WTC11 (cell line): Measurements from ENCODE around the gene CCDC12.

Source experiments
- JUN ChIP-seq: sonication (generic); formaldehyde crosslinking; IDR thresholded peaks from 2 replicates; pipeline ENCODE4 v1.8.0; 2023; ENCODE audit warnings: mild to moderate bottlenecking, missing genetic modification reagents
- MAX ChIP-seq: sonication (generic); formaldehyde crosslinking; IDR thresholded peaks from 2 replicates; pipeline ENCODE4 v1.8.0; 2022; ENCODE audit warnings: mild to moderate bottlenecking, missing genetic modification reagents
- NR2C2 ChIP-seq: sonication (generic); formaldehyde crosslinking; IDR thresholded peaks from 2 replicates; pipeline ENCODE4 v1.8.0; 2022; ENCODE audit warnings: mild to moderate bottlenecking, missing genetic modification reagents
- TEAD1 ChIP-seq: sonication (generic); formaldehyde crosslinking; IDR thresholded peaks from 2 replicates; pipeline ENCODE4 v1.8.0; 2022; ENCODE audit warnings: mild to moderate bottlenecking, missing genetic modification reagents
- TP53 ChIP-seq: sonication (generic); formaldehyde crosslinking; IDR thresholded peaks from 2 replicates; pipeline ENCODE4 v1.8.1; 2023; ENCODE audit warnings: mild to moderate bottlenecking, missing genetic modification reagents
- ZNF281 ChIP-seq: sonication (generic); formaldehyde crosslinking; IDR thresholded peaks from 2 replicates; pipeline ENCODE4 v1.8.0; 2023; ENCODE audit warnings: mild to moderate bottlenecking, missing genetic modification reagents
- TF ChIP-seq, protein P1 (sequence below): fragments of 200-600 bp; IDR thresholded peaks from 2 replicates; pipeline ENCODE4 v1.8.0; 2022; ENCODE audit warnings: antibody characterized with exemption
- TF ChIP-seq, protein P2 (sequence below): sonication (generic); formaldehyde crosslinking; IDR thresholded peaks from 2 replicates; pipeline ENCODE4 v1.8.1; 2022; ENCODE audit warnings: low read depth, missing genetic modification reagents, borderline replicate concordance
- TF ChIP-seq, protein P3 (sequence below): sonication (generic); formaldehyde crosslinking; IDR thresholded peaks from 2 replicates; pipeline ENCODE4 v1.8.1; 2023; ENCODE audit warnings: mild to moderate bottlenecking, missing genetic modification reagents, moderate library complexity

GRCh38 chr3:46895761-46896160, 80.8 kb downstream of the CCDC12 start:
- TF ChIP-seq, protein P1, sequence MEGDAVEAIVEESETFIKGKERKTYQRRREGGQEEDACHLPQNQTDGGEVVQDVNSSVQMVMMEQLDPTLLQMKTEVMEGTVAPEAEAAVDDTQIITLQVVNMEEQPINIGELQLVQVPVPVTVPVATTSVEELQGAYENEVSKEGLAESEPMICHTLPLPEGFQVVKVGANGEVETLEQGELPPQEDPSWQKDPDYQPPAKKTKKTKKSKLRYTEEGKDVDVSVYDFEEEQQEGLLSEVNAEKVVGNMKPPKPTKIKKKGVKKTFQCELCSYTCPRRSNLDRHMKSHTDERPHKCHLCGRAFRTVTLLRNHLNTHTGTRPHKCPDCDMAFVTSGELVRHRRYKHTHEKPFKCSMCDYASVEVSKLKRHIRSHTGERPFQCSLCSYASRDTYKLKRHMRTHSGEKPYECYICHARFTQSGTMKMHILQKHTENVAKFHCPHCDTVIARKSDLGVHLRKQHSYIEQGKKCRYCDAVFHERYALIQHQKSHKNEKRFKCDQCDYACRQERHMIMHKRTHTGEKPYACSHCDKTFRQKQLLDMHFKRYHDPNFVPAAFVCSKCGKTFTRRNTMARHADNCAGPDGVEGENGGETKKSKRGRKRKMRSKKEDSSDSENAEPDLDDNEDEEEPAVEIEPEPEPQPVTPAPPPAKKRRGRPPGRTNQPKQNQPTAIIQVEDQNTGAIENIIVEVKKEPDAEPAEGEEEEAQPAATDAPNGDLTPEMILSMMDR: no peak
- TF ChIP-seq ZNF281 (CRISPR knock-in tag) (no peak), TEAD1 (CRISPR knock-in tag) (no peak), MAX (CRISPR knock-in tag) (no peak), TP53 (CRISPR knock-in tag) (no peak), NR2C2 (CRISPR knock-in tag) (no peak), JUN (CRISPR knock-in tag) (no peak)
- TF ChIP-seq, protein P2, sequence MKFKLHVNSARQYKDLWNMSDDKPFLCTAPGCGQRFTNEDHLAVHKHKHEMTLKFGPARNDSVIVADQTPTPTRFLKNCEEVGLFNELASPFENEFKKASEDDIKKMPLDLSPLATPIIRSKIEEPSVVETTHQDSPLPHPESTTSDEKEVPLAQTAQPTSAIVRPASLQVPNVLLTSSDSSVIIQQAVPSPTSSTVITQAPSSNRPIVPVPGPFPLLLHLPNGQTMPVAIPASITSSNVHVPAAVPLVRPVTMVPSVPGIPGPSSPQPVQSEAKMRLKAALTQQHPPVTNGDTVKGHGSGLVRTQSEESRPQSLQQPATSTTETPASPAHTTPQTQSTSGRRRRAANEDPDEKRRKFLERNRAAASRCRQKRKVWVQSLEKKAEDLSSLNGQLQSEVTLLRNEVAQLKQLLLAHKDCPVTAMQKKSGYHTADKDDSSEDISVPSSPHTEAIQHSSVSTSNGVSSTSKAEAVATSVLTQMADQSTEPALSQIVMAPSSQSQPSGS (CRISPR knock-in tag): no peak
- TF ChIP-seq, protein P3, sequence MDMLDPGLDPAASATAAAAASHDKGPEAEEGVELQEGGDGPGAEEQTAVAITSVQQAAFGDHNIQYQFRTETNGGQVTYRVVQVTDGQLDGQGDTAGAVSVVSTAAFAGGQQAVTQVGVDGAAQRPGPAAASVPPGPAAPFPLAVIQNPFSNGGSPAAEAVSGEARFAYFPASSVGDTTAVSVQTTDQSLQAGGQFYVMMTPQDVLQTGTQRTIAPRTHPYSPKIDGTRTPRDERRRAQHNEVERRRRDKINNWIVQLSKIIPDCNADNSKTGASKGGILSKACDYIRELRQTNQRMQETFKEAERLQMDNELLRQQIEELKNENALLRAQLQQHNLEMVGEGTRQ (CRISPR knock-in tag): no peak
